ENCODE data around the gene MISP3.
"Not testable (repeated sequence)": the region's sequence is repeated elsewhere in the genome, so short reads cannot be mapped to it uniquely, and the experiment has no call there.

- TF ChIP-seq ELF4 (IDR thresholded peaks at IDR 0.05); SP1 (IDR thresholded peaks at IDR 0.05); LEF1 (IDR thresholded peaks at IDR 0.05; ENCODE audit: borderline replicate concordance); FOXK2 (IDR thresholded peaks at IDR 0.05); ARNT (IDR thresholded peaks at IDR 0.05); NFRKB (IDR thresholded peaks at IDR 0.05); CTBP1 (IDR thresholded peaks at IDR 0.05; ENCODE audit: borderline replicate concordance); BHLHE40 (IDR thresholded peaks at IDR 0.05; ENCODE audit: borderline replicate concordance); FOXM1 (IDR thresholded peaks at IDR 0.05; ENCODE audit: borderline replicate concordance): not testable (repeated sequence)
Observed at GRCh38 chr19:14042659-14043608, 29.7 kb upstream of the MISP3 start.
